ENCODE measurements around the gene DPP4.

The DPP4 gene

GRCh38 chr2:162000431-162000830, 73.6 kb downstream of the DPP4 start:
- Mint-ChIP-seq H3K36me3 (no peaks in the 10 kb centered on the region), H3K9me3 (no peaks in the 10 kb centered on the region), H3K27ac (no peak overlapping the region), H3K4me1 (no peaks in the 10 kb centered on the region), H3K27me3 (peaks cover 6% of the 10 kb centered on the region), H3K4me3 (no peak overlapping the region)
- no peak for ATAC-seq

GRCh38 chr2:161999321-161999720, 74.7 kb downstream of the DPP4 start:
- Mint-ChIP-seq H3K27ac (no peak overlapping the region), H3K27me3 (peaks cover 11% of the 10 kb centered on the region), H3K9me3 (no peaks in the 10 kb centered on the region), H3K4me3 (no peak overlapping the region), H3K4me1 (no peaks in the 10 kb centered on the region), H3K36me3 (no peaks in the 10 kb centered on the region)
- ATAC-seq, result no peak

- Mint-ChIP-seq H3K4me3 (no peak overlapping the region), H3K27me3 (peaks cover 11% of the 10 kb centered on the region), H3K4me1 (no peaks in the 10 kb centered on the region), H3K27ac (no peak overlapping the region), H3K9me3 (no peaks in the 10 kb centered on the region), H3K36me3 (no peaks in the 10 kb centered on the region)
- ATAC-seq, result no peak
These were observed 75.2 kb downstream of the DPP4 start for GRCh38 chr2:161998857-161999256.

GRCh38 chr2:161997916-161998471, 76.0 kb downstream of the DPP4 start:
- no peak overlapping the region for H3K4me3 Mint-ChIP-seq
- H3K4me1 Mint-ChIP-seq, result peaks cover 4% of the 10 kb centered on the region
- H3K36me3 Mint-ChIP-seq, result no peaks in the 10 kb centered on the region
- H3K27me3 Mint-ChIP-seq, result peaks cover 16% of the 10 kb centered on the region
- H3K9me3 Mint-ChIP-seq, result no peaks in the 10 kb centered on the region
- no peak for ATAC-seq
- no peak overlapping the region for H3K27ac Mint-ChIP-seq

- H3K27ac Mint-ChIP-seq, result no peak overlapping the region
These were observed 78.4 kb downstream of the DPP4 start for GRCh38 chr2:161995553-161996016.

GRCh38 chr2:161994761-161995520, 79.1 kb downstream of the DPP4 start:
- Mint-ChIP-seq H3K4me1 (peaks cover 13% of the 10 kb centered on the region), H3K27ac (no peak overlapping the region), H3K4me3 (no peak overlapping the region), H3K9me3 (no peaks in the 10 kb centered on the region), H3K36me3 (no peaks in the 10 kb centered on the region), H3K27me3 (peaks cover 19% of the 10 kb centered on the region)
- ATAC-seq, result no peak

More at GRCh38 chr2:161995553-161996016, 78.4 kb downstream of the DPP4 start:
- ATAC-seq, result no peak
- H3K36me3 Mint-ChIP-seq, result no peaks in the 10 kb centered on the region
- H3K4me3 Mint-ChIP-seq, result no peak overlapping the region
- no peaks in the 10 kb centered on the region for H3K9me3 Mint-ChIP-seq
- peaks cover 19% of the 10 kb centered on the region for H3K27me3 Mint-ChIP-seq
- peaks cover 13% of the 10 kb centered on the region for H3K4me1 Mint-ChIP-seq

- peaks cover 19% of the 10 kb centered on the region for H3K27me3 Mint-ChIP-seq
- H3K36me3 Mint-ChIP-seq, result no peaks in the 10 kb centered on the region
- H3K27ac Mint-ChIP-seq, result peak overlapping the region; percentile 24
- H3K4me1 Mint-ChIP-seq, result peaks cover 13% of the 10 kb centered on the region
- no peaks in the 10 kb centered on the region for H3K9me3 Mint-ChIP-seq
- H3K4me3 Mint-ChIP-seq, result peak overlapping the region; percentile 44
- peak; percentile 82 for ATAC-seq
These were observed 81.5 kb downstream of the DPP4 start for GRCh38 chr2:161992531-161992930.

GRCh38 chr2:161991991-161992390, 82.0 kb downstream of the DPP4 start:
- ATAC-seq, result no peak
- no peak overlapping the region for H3K4me3 Mint-ChIP-seq
- no peaks in the 10 kb centered on the region for H3K9me3 Mint-ChIP-seq
- peaks cover 19% of the 10 kb centered on the region for H3K27me3 Mint-ChIP-seq
- no peak overlapping the region for H3K27ac Mint-ChIP-seq
- H3K36me3 Mint-ChIP-seq, result no peaks in the 10 kb centered on the region
- H3K4me1 Mint-ChIP-seq, result peaks cover 13% of the 10 kb centered on the region

- no peaks in the 10 kb centered on the region for H3K36me3 Mint-ChIP-seq
- ATAC-seq, result no peak
- H3K27ac Mint-ChIP-seq, result no peak overlapping the region
- H3K9me3 Mint-ChIP-seq, result no peaks in the 10 kb centered on the region
- H3K27me3 Mint-ChIP-seq, result peaks cover 16% of the 10 kb centered on the region
- H3K4me1 Mint-ChIP-seq, result peaks cover 13% of the 10 kb centered on the region
- H3K4me3 Mint-ChIP-seq, result no peak overlapping the region
These were observed 83.3 kb downstream of the DPP4 start for GRCh38 chr2:161990741-161991140.

- Mint-ChIP-seq H3K27ac (no peak overlapping the region), H3K9me3 (no peaks in the 10 kb centered on the region), H3K4me3 (no peak overlapping the region), H3K4me1 (peaks cover 13% of the 10 kb centered on the region), H3K36me3 (no peaks in the 10 kb centered on the region), H3K27me3 (peaks cover 9% of the 10 kb centered on the region)
- no peak for ATAC-seq
These were observed 84.0 kb downstream of the DPP4 start for GRCh38 chr2:161990036-161990435.

- H3K27ac Mint-ChIP-seq, result no peak overlapping the region
These were observed 85.4 kb downstream of the DPP4 start for GRCh38 chr2:161988589-161988988.

GRCh38 chr2:161987311-161987710, 86.7 kb downstream of the DPP4 start:
- Mint-ChIP-seq H3K36me3 (no peaks in the 10 kb centered on the region), H3K27ac (no peak overlapping the region), H3K4me1 (peaks cover 2% of the 10 kb centered on the region), H3K4me3 (no peak overlapping the region), H3K27me3 (peaks cover 3% of the 10 kb centered on the region), H3K9me3 (no peaks in the 10 kb centered on the region)
- no peak for ATAC-seq

More at GRCh38 chr2:161988589-161988988, 85.4 kb downstream of the DPP4 start:
- H3K36me3 Mint-ChIP-seq, result no peaks in the 10 kb centered on the region
- peaks cover 13% of the 10 kb centered on the region for H3K4me1 Mint-ChIP-seq
- H3K9me3 Mint-ChIP-seq, result no peaks in the 10 kb centered on the region
- no peak overlapping the region for H3K4me3 Mint-ChIP-seq
- H3K27me3 Mint-ChIP-seq, result peaks cover 8% of the 10 kb centered on the region
- no peak for ATAC-seq

- Mint-ChIP-seq H3K4me1 (no peaks in the 10 kb centered on the region), H3K9me3 (no peaks in the 10 kb centered on the region), H3K27ac (no peak overlapping the region), H3K36me3 (no peaks in the 10 kb centered on the region), H3K4me3 (no peak overlapping the region), H3K27me3 (peaks cover 17% of the 10 kb centered on the region)
- ATAC-seq, result no peak
These were observed 90.1 kb downstream of the DPP4 start for GRCh38 chr2:161983866-161984265.

GRCh38 chr2:161983331-161983651, 90.7 kb downstream of the DPP4 start:
- Mint-ChIP-seq H3K36me3 (no peaks in the 10 kb centered on the region), H3K4me1 (no peaks in the 10 kb centered on the region), H3K4me3 (no peak overlapping the region), H3K27me3 (peaks cover 17% of the 10 kb centered on the region), H3K9me3 (no peaks in the 10 kb centered on the region), H3K27ac (no peak overlapping the region)
- no peak for ATAC-seq

GRCh38 chr2:161982548-161983330, 91.3 kb downstream of the DPP4 start:
- H3K27ac Mint-ChIP-seq, result no peak overlapping the region
- ATAC-seq, result peak; percentile 18
- no peaks in the 10 kb centered on the region for H3K9me3 Mint-ChIP-seq
- H3K4me3 Mint-ChIP-seq, result no peak overlapping the region
- H3K27me3 Mint-ChIP-seq, result peaks cover 17% of the 10 kb centered on the region
- no peaks in the 10 kb centered on the region for H3K4me1 Mint-ChIP-seq
- no peaks in the 10 kb centered on the region for H3K36me3 Mint-ChIP-seq

All from stimulated activated memory B cell treated with anti-CD40 and anti-IgM and Interleukin-4, amounts not matched to agents 10 μg/mL and 1 μg/mL and 100 μg/mL, for 72 hours (primary cell).